ENCODE data around the gene CGB3. TPM values are rescaled to one million over a fixed set of nuclear protein-coding genes. Genes with fewer than 3 reads are reported as not detected.

Gene CGB3
- total and polyA plus RNA-seq, 2 of the 4 experiments (the other 2 are of a cell fraction): not detected

- Histone ChIP-seq H4K5ac (ENCODE audit: low read depth, low read length) (peak within 1 kb of the TSS; percentile 17; the same call in 1 of the 2 replicates), H3K27ac (ENCODE audit: insufficient read depth, low read length) (no peak within 1 kb of the TSS; the same call in 1 of the 2 replicates), H2BK120ac (ENCODE audit: low read depth, low read length) (0 out of 2 replicates have a peak within 1 kb of the TSS, but pooled peaks have one; percentile 34), H2BK15ac (ENCODE audit: low read depth, low read length) (no peak within 1 kb of the TSS), H3K56ac (ENCODE audit: extremely low read depth, insufficient read depth, low read length) (no peak within 1 kb of the TSS), H2AK9ac (replicated peaks; ENCODE audit: low read depth, low read length, poor library complexity) (peak within 1 kb of the TSS; percentile 60), H3K18ac (ENCODE audit: low read depth, low read length) (no peak within 1 kb of the TSS), H3K79me1 (ENCODE audit: low read depth in 1 of 2, low read length in 2 of 2) (peaks cover 0 to 5% of the 10 kb centered on the region in 2 experiments; a peak in 3 of 4 replicates), H2AFZ (replicated peaks; ENCODE audit: low read length, poor library complexity) (peak within 1 kb of the TSS; percentile 95), H4K8ac (ENCODE audit: low read depth in 2 of 2, low read length in 2 of 2) (peak within 1 kb of the TSS in 1 of 2 experiments; percentile 60; a peak in 2 of 4 replicates), H3K14ac (replicated peaks; ENCODE audit: low read depth, low read length) (peak within 1 kb of the TSS; percentile 68), H3K9ac (ENCODE audit: low read depth, low read length) (peak within 1 kb of the TSS; percentile 39; the same call in 1 of the 2 replicates), H3K9me1 (ENCODE audit: insufficient read depth, low read length) (no peaks in the 10 kb centered on the region), H3K4me2 (ENCODE audit: low read depth, low read length) (peak within 1 kb of the TSS; percentile 84), H4K20me1 (ENCODE audit: insufficient read depth, low read length) (no peaks in the 10 kb centered on the region), H2BK5ac (ENCODE audit: low read depth, low read length, poor library complexity, severe bottlenecking) (no peak within 1 kb of the TSS), H2BK20ac (ENCODE audit: low read depth, low read length) (0 out of 2 replicates have a peak within 1 kb of the TSS, but pooled peaks have one; percentile 10), H2AK5ac (ENCODE audit: low read depth, low read length) (peak within 1 kb of the TSS; percentile 39), H3K27me3 (ENCODE audit: control insufficient read depth, insufficient read depth, low read length) (peaks cover 6% of the 10 kb centered on the region; the same call in 1 of the 2 replicates), H3K9me3 (ENCODE audit: control insufficient read depth, insufficient read depth, low read length) (no peaks in the 10 kb centered on the region), H3K36me3 (ENCODE audit: control insufficient read depth, insufficient read depth, low read length) (no peaks in the 10 kb centered on the region), H3K23ac (ENCODE audit: low read depth, low read length) (peak within 1 kb of the TSS; percentile 89), H3K4ac (ENCODE audit: low read depth, low read length) (peak within 1 kb of the TSS; percentile 16; the same call in 1 of the 2 replicates), H3K4me3 (ENCODE audit: insufficient read depth, low read depth, low read length) (peak within 1 kb of the TSS; percentile 61), H4K91ac (ENCODE audit: insufficient read depth, low read depth, low read length) (peak within 1 kb of the TSS; percentile 62; the same call in 1 of the 2 replicates), H3K4me1 (ENCODE audit: control insufficient read depth, insufficient read depth, low read length) (peaks cover 2% of the 10 kb centered on the region; the same call in 1 of the 2 replicates)
- peak; percentile 76 for ATAC-seq (ENCODE audit: low read depth)
- ChIA-PET CTCF (interaction anchor here (0.6 to 0.8 kb wide), 4 partner anchors 17 to 141 kb away, joined by 3 read pairs; no protein-coding TSS in a partner anchor), POLR2A (ENCODE audit: unreplicated experiment) (no interaction called here)
- dilution Hi-C loops (cut with HindIII; ENCODE audit: low sequenced_read_pairs, unreplicated experiment) (no loop called here), intact Hi-C loops (cut with micrococcal nuclease) (loop anchor here (5.0 kb wide), 1 partner anchor 65 kb away; the partner anchor contains the start of genes GYS1 and RUVBL2), in situ Hi-C loops (cut with MboI; ENCODE audit: low sequenced_read_pairs) (no loop called here)
- TF ChIP-seq CTCF (conservative IDR thresholded peaks at IDR 0.05; ENCODE audit: low read depth, low read length): no peak
- no peak for TF ChIP-seq RAD21 (IDR thresholded peaks at IDR 0.05; ENCODE audit: low read length)
- TF ChIP-seq ELK1 (IDR thresholded peaks at IDR 0.05; ENCODE audit: borderline replicate concordance, low read depth, low read length): no peak
- no peak for TF ChIP-seq MAFK (IDR thresholded peaks at IDR 0.05; ENCODE audit: low read depth, low read length)
- no peak for TF ChIP-seq BHLHE40 (IDR thresholded peaks at IDR 0.05; ENCODE audit: low read depth, low read length)
- TF ChIP-seq CHD1 (IDR thresholded peaks at IDR 0.05; ENCODE audit: low read depth, low read length): no peak
- TF ChIP-seq RFX5 (IDR thresholded peaks at IDR 0.05; ENCODE audit: low read depth, low read length): no peak
- TF ChIP-seq NFE2L2 (IDR thresholded peaks at IDR 0.05; ENCODE audit: low read depth, low read length): no peak
- WGBS, 2 experiments (ENCODE audit: extremely low coverage in 2 of 2, insufficient read length in 1 of 2): 14% methylated on average over 7 of the region's 38 CpGs; no CpG with 5 or more reads in 1 of the 2 experiments
- peak; percentile 35 for DNase-seq
- no TSS peak for BruUV-seq (replicated peaks)
Measured at GRCh38 chr19:49057636-49058234, 33.6 kb upstream of the CGB3 start, which contains the start of gene CGB7. CGB7 (minus strand) TSS chr19:49057749; CDS start chr19:49055375, 2,374 bp downstream.

Measured in IMR-90 (cell line).